NCI-H128 (cell line): ENCODE data around the gene MED27.

ENCODE experiments used
- DNase-seq: peaks from one replicate; lab custom pipeline; 2025; ENCODE audit not compliant: unreplicated experiment; lab: John Stamatoyannopoulos, UW

Gene MED27

DNA sequence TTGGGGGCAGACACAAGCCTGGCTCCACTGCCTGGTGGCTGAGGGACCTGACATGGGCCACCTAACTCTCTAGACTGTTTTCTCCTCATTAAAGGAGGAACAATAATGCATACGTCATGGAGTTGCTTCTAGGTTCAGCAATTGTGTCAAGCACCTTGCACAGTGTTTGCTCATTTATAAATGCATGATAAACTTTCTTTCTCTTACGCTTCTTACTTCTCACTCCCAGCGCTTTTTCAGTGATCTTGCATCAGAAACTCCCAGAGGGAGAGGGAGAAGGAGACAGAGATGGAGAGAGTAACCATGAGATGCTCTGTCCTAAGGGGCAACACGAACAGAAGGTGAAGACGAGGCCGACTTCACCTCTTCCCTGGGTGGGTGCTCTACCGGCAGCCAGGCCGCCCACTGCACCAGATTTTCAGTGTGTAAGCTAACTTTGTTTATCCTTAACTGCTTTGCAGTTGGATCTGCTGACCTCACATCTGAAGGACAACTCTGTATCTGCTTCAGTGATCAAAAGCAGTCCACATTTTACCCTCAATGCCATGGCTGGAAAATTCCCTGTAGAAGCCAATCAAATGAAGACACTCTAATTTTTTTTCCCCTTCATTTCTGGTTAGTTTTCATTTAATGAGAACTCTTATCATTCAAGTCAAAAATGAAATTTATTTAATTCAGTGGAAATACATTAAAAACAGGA, 35.3 kb downstream of the MED27 start:
- DNase-seq, result no peak

DNA sequence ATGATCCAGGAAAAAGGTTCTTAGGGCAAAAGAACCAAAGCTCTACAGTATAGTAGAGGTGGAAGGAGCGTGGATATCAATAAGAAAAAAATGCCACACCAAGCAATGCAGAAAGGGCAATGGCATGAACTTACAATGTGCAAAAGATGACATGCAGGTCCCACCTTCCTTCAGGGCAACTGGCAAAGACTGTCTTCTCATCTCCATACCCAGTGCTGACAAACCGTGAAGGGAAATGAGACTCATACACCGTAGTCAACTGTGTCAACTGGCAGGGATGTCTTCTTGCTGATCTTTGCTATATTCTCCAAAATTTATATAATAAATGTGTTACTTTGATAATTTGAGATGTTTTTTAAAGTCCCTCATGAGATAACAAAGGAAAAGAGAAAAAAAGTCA, 36.0 kb downstream of the MED27 start:
- no peak for DNase-seq

DNA sequence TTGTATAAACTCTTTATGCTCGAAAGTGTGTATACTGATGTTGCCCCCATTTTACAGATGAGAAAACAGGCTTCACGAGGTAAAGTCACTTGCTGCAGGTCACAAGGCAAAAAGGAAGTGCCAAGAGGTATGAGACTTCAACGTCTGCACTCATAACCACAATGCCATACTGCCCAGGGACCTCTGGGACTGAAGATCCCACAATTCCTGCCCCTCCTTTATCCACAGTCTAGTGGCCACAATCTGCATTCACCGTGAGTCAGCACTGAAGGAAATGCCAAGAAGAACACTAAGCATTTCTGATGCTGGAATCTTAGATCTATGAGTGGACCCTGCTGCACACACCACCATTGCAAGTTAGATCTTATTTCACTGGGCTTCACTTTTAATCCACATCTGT, 37.3 kb downstream of the MED27 start:
- DNase-seq, result no peak

GRCh38 chr9:132041798-132042197, 37.9 kb downstream of the MED27 start:
- no peak for DNase-seq

GRCh38 chr9:132040808-132041207, 38.9 kb downstream of the MED27 start:
- no peak for DNase-seq

- DNase-seq, result no peak
These were observed 39.4 kb downstream of the MED27 start for GRCh38 chr9:132040246-132040645.

DNA sequence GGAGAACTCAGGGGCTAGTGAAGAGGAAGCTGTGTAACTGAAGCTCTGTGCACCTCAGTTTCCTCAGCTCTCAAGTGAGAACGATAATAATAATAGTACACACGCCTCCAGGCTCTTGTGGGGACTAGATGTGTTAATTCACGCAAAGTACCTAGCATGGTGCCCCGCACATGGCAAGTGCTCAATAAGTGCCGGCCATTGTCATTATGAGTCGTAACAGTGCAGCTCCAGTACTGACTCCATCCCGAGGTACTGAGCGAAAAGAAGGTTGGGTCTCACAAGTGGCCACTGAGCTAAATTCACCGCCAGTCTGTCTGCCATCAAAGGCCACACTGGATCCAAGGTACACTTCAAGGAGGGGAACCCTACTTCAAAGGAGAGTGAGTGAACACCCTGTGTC, 40.4 kb downstream of the MED27 start:
- DNase-seq, result no peak

DNA sequence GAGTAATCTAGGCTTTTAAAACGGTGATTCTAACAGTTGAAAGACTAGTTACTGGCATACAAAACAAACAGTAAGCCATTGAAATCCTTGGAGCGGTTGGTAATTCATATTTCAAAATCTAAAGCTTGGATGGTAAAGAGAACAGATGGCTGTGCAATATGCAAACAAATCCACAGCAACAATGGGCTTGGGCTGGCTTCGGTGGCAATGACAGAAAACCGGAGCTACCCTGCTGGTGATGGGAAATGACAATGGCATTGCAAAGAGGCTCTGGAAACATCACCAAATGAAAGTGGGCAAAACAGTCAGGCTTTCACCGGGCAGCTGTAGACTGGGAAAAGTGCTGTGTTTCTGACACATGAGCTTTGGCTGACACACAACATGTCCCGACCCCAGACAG, 42.2 kb downstream of the MED27 start:
- DNase-seq, result peak; percentile 19

GRCh38 chr9:132036521-132036920, 43.1 kb downstream of the MED27 start:
- no peak for DNase-seq

- no peak for DNase-seq
These were observed 44.0 kb downstream of the MED27 start for GRCh38 chr9:132035679-132036078.

- no peak for DNase-seq
These were observed 47.3 kb downstream of the MED27 start for GRCh38 chr9:132032238-132032950.

DNA sequence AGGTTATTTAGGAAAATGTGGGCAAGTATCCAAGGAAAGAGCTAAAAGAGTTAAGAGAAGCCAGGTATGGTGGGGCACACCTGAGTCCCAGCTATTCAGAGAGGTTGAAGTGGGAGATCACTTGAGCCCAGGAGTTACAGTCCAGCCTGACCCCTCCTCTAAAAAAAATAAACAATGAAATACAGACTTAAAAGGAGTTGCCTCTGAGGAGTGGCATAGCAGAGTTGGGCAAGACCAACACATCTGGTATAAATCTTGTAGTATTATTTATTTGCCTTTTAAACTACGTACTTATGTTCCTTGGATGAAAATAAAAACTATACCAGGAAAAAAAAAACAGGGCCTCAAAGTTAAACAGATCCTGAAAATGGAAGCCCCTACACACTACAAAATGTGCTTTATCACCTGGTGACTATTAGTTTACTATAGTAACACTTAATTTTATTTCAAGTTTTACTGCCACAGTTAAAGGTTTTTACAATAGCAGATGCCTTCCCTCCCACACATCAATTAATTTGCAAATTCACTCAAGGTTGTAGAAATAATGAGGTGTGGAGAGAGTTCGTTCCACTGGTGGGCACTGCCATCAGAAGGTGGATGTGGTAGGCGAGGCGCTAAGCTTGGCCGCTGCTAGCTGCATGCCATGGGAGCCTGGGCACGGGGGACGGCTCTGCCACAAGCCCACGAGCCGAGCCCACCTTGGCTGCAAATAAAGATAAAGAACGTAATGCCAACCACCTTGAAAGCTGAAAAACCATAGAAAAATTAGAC, 48.0 kb downstream of the MED27 start:
- no peak for DNase-seq

DNA sequence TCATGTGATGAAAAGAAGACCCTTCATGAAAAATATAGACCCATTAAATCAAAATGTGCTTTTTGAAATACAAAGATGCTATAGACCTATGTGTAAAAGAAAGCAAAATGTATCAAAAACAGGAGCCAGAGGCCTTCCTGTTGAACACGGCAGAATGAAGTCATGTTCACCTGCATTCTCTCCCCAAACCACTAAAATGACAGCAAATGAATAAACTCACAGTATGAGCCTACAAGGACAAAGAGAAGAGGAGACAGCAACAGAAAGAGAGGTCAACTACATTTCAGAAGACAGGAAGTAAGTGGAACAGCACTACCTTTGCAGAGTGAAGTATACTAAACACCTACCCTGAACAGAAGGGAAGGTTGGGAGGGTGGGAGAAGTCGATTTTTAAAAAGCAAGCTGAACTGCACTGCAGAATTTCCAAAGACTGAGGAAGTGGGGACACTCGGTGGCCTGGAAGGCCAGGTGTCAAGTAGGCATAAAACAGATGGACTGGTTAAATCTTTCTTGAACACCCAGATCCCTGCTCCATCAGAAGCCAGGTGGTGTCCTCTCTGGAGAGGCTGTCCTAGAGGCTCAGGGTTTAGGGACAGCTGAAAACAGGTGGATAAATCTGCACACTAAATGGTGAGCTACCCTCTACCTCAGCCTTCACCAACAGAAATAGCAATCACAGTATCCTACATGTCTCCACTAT, 48.9 kb downstream of the MED27 start:
- no peak for DNase-seq

GRCh38 chr9:132027752-132028663, 51.7 kb downstream of the MED27 start:
- no peak for DNase-seq

DNA sequence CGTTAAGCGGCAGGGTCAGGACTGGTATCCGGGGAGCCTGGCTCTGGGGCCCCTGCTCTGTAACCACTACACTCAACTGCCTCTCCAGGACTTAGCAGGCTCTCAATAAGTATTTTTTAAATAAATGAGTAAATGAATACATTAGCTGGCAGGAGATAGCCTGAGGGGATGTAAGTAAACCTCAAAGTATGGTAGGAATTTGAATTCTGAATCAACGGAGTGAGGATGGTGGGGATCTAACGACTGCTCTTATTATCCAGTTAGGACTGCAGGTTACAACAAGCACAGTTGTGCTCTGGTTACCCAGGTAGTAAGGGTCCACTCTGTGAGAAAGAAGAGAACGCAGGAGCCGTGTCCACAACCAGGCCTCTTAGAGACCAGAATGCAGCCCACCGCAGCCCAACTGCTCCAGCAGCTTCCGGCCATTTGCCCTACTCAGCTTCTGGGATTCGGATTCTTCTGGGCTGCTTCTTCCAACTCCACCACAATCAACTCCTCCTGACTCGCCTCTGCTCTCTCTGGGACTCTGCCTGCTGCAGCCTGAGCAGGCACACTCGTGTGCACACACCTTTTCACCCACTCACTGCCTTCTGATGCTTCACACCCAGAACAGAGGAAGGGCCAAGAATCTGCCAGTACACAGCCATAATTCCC, 52.6 kb downstream of the MED27 start:
- DNase-seq, result no peak

GRCh38 chr9:132025766-132026165, 53.9 kb downstream of the MED27 start:
- no peak for DNase-seq

DNA sequence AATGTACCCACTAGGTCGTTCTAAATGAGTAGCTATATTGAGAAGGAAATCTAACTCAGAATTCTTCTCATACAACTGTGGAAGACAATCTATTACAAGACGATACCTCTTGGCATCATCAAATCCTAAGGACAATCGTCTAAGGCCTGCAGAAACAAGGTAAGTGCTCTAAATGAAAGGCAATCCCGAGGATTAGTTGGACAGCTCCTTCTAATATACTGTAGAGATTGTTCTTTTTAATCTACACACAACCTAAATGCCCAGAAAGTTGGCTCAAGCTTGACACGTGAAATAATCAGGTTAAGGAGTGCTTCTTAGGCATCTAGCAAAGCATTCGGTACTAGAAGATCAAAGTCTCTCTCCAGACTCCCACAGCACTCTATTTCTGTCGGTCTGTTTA, 55.1 kb downstream of the MED27 start:
- DNase-seq, result no peak

- peak; percentile 13 for DNase-seq
These were observed 56.1 kb downstream of the MED27 start for GRCh38 chr9:132023419-132024180.
